BE2C (cell line): ENCODE data around the gene FAM120C.
A peak's percentile ranks its signal among the peaks of the same experiment; 100 is the strongest.

Source experiments
- DNase-seq: peaks from one replicate; pipeline ENCODE4 v3.0.0-alpha.2; 2020
- H3K27me3 ChIP-seq: fragments of 250-450 bp; sonication (Bioruptor Pico); 2 replicates; pipeline ENCODE4 v1.5.1; 2020; ENCODE audit warnings: mild to moderate bottlenecking
- H3K36me3 ChIP-seq: fragments of 250-450 bp; sonication (Bioruptor Pico); 2 replicates; pipeline ENCODE4 v1.5.1; 2020; ENCODE audit warnings: mild to moderate bottlenecking
- H3K4me1 ChIP-seq: fragments of 250-450 bp; sonication (Bioruptor Pico); 2 replicates; pipeline ENCODE4 v1.5.1; 2020
- H3K4me3 ChIP-seq: 2 replicates; pipeline ENCODE4 v1.5.1; 2011; ENCODE audit warnings: low read depth, low read length
- H3K9me3 ChIP-seq: fragments of 250-450 bp; sonication (Bioruptor Pico); 2 replicates; pipeline ENCODE4 v1.5.1; 2020
- TF ChIP-seq, protein P1 (sequence below): IDR thresholded peaks from 2 replicates; pipeline ENCODE4 v1.5.1; 2012; ENCODE audit warnings: mild to moderate bottlenecking, low read depth, low read length

FAM120C gene

DNA sequence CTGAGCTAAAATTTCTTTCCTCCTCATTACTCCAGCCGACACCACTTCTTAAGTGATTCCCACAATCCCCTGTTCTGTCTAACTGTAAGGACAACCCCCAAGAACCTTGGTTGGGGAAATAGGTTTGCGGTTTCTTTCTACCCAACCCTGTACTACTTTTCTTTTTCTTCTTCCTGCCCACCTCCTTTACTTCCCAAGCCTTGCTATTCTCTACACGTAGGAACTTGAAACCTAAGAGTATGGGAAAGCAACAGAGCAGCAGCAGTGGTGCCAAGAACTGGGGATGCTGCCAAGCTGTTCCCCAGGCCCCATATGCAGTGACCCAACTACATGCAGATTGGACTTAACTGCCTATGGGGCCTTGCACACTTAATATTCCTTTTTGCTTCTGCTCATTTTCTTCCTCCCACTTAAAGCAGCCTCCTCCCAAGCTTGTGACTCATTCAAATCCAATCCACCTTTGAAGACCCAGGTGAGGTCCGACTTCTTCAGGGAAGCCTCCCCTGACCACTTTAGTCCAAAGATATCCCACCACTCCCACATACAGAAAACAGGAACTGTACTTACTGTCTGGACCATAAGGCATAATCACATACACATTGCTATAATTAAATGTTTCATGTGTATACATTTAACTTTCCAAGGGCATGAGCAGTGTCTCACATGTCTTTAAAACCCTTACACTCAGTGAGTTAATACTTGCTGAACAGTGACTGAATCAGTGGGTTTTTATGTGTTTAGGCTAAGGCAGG is 1.7 kb downstream of the FAM120C start:
- Histone ChIP-seq H3K27me3 (no peaks in the 10 kb centered on the region), H3K9me3 (no peaks in the 10 kb centered on the region), H3K4me3 (peak overlapping the region; percentile 69), H3K4me1 (no peaks in the 10 kb centered on the region; the same call in 1 of the 2 replicates), H3K36me3 (no peaks in the 10 kb centered on the region; the same call in 1 of the 2 replicates)
- DNase-seq = no peak
- TF ChIP-seq, protein P1, sequence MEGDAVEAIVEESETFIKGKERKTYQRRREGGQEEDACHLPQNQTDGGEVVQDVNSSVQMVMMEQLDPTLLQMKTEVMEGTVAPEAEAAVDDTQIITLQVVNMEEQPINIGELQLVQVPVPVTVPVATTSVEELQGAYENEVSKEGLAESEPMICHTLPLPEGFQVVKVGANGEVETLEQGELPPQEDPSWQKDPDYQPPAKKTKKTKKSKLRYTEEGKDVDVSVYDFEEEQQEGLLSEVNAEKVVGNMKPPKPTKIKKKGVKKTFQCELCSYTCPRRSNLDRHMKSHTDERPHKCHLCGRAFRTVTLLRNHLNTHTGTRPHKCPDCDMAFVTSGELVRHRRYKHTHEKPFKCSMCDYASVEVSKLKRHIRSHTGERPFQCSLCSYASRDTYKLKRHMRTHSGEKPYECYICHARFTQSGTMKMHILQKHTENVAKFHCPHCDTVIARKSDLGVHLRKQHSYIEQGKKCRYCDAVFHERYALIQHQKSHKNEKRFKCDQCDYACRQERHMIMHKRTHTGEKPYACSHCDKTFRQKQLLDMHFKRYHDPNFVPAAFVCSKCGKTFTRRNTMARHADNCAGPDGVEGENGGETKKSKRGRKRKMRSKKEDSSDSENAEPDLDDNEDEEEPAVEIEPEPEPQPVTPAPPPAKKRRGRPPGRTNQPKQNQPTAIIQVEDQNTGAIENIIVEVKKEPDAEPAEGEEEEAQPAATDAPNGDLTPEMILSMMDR = no peak

DNA sequence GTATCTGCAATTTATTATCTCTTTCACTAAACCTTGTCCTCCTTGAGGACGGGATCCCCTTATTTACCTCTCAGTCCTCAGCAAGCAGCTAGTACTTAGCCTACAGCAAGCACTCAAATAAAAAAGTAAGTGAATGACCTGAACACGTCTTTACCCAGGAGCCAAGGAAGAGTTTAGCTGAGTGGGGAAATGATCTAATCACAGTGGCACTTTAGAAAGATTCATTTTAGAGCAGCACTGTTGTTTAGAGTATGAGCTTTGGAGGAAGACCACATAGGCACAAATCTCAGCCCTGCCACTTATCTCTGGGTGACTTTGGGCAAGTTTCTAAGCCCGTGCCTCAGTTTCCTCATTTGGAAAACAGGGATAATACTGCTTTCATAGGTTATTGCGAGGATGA is 2.7 kb downstream of the FAM120C start:
- Histone ChIP-seq H3K4me1 (no peaks in the 10 kb centered on the region; the same call in 1 of the 2 replicates), H3K4me3 (peak overlapping the region; percentile 69), H3K27me3 (no peaks in the 10 kb centered on the region), H3K9me3 (no peaks in the 10 kb centered on the region), H3K36me3 (no peaks in the 10 kb centered on the region; the same call in 1 of the 2 replicates)
- DNase-seq = no peak
- TF ChIP-seq, protein P1 = no peak

DNA sequence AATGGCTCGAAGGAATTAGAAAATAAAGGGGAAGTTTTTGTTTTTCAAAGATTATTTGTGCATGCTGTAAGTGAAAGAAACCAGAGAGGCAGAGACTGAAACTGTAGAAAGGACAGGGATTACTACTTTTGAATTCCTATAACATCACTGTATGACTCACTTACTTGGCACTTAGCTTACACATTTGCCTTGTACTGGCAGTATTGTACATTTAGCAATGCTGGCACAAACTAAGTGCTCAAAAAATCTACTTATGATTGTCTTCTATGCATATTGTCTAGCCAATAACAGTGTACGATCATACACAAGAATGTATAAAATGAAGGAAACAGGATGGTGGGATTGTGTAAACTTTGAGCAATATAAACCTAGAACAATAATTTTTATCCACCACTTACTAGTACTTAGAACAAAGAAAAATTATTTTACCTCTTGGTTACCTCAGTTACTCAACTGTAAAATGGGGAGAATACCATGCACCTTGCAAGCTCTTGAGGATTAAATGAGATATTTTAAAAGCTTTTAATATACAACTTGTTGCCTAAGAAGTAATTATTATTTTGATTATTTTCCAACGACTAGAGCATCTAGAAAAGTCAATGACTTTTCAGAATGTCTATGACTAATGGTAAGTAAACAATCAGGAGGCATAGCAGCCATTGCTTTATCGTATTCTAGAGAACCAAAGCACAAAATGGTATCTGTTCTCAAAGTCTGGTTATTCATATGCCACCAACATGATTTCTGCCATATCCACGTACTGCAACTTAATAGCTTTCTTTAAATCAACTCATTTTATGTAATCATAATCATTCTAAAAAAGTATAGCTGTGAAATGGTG is 4.7 kb downstream of the FAM120C start:
- Histone ChIP-seq H3K4me1 (no peaks in the 10 kb centered on the region), H3K27me3 (no peaks in the 10 kb centered on the region), H3K36me3 (no peaks in the 10 kb centered on the region; the same call in 1 of the 2 replicates), H3K4me3 (no peak overlapping the region), H3K9me3 (no peaks in the 10 kb centered on the region)
- DNase-seq = no peak
- TF ChIP-seq, protein P1 = no peak

DNA sequence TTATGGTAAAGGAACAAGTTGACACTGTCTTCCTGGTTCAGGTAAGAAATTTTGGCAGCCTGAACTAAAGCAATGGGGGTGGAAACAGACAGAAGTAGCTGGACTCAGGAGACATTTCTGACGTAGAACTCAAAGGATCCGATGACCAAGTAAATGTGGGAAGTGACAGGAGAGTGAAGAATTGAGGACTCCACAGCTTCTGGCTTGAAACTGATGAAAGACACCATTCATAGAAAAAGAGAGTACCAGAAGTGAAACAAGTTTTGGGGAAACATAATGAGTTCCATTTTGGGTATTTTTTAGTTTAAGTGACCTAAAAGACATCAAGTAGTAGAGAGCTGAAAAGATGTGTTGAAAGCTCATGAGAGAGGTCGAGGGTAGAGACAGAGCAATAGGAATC is 5.7 kb downstream of the FAM120C start:
- no peaks in the 10 kb centered on the region for H3K4me1 ChIP-seq
- H3K9me3 ChIP-seq = no peaks in the 10 kb centered on the region
- H3K36me3 ChIP-seq = no peaks in the 10 kb centered on the region; the same call in 1 of the 2 replicates
- H3K27me3 ChIP-seq = no peaks in the 10 kb centered on the region
- TF ChIP-seq, protein P1 = no peak
- no peak for DNase-seq
- no peak overlapping the region for H3K4me3 ChIP-seq

DNA sequence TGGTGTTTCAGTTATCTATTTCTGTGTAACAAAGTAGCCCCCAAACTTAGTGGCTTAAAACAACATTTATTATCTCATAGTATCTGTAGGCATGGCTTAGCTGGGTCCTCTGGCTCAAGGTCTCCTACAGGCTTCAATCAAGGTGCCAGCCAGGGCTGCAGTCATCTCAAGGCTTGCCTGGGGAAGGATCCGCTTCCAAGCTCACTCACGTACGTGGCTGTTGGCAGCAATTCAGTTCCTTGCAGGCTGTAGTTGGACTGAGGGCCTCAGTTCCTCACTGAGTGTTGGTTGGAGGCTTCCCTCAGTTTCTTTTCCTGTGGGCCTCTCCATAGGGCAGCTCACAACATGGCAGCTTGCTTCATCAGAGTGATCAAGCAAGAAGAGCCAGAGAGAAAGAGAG is 9.3 kb downstream of the FAM120C start:
- H3K4me1 ChIP-seq = no peaks in the 10 kb centered on the region
- H3K9me3 ChIP-seq = no peaks in the 10 kb centered on the region
- H3K27me3 ChIP-seq = no peaks in the 10 kb centered on the region
- H3K36me3 ChIP-seq = no peaks in the 10 kb centered on the region; the same call in 1 of the 2 replicates
- TF ChIP-seq, protein P1 = no peak
- DNase-seq = no peak
- no peak overlapping the region for H3K4me3 ChIP-seq
